HG03439 (cell line): ENCODE results near the gene ALX4.

Experiments used
- ATAC-seq: cut with Tn5 transposase; IDR thresholded peaks from one replicate; pipeline ENCODE4 v1.9.1; 2021; ENCODE audit warnings: mild to moderate bottlenecking, moderate library complexity; ENCODE audit not compliant: unreplicated experiment

The ALX4 gene

GRCh38 chr11:44335919-44336318 is 26.0 kb upstream of the ALX4 start:
- ATAC-seq, result no peak

- no peak for ATAC-seq
Observed at GRCh38 chr11:44335052-44335760, 25.3 kb upstream of the ALX4 start.

GRCh38 chr11:44334356-44335004 is 24.5 kb upstream of the ALX4 start:
- ATAC-seq, result no peak

DNA sequence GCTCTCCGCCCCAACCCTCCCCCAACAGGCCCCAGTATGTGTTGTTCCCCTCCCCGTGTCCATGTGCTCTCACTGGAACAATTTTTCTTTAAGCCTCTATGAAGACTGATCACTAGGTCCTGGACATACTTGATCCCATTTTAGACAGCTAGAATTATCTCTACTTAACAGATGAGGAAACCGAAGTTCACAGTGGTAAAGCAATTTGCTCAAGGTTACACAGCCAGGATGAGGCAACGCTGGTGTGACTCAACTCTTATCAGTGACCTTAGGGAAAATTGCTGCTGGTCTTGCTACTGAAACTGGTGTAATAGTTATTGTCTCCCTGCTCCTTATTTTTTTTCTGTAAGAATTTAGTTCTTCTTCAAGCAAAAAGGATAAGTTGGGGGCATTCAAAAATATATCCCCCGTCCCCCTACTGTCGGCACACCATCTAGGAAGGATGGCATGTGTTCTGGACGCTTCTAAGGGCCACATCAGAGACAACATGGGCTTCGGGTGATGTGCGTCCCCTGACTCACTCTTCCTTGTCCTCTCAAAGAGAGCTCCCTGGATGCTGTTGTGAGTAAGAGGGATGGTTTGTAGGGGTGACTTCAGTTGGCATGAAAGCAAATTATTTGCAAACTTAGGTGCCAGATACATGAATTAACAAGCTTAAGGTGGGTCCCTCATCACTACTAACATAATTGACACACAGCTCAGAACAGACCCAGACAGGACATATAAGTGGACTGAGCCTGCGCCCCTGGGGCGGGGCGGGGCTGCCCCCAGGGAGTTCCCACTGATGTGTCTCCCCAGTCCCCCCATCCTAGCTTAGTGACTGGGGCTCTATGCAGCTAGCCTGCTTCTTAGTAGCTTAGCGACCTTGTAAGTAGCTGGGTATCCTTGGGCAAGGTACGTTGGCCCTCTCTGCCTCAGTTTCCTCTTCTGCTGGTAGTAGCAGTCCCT is 23.6 kb upstream of the ALX4 start:
- no peak for ATAC-seq

- no peak for ATAC-seq
Observed at GRCh38 chr11:44332665-44333064, 22.7 kb upstream of the ALX4 start.

DNA sequence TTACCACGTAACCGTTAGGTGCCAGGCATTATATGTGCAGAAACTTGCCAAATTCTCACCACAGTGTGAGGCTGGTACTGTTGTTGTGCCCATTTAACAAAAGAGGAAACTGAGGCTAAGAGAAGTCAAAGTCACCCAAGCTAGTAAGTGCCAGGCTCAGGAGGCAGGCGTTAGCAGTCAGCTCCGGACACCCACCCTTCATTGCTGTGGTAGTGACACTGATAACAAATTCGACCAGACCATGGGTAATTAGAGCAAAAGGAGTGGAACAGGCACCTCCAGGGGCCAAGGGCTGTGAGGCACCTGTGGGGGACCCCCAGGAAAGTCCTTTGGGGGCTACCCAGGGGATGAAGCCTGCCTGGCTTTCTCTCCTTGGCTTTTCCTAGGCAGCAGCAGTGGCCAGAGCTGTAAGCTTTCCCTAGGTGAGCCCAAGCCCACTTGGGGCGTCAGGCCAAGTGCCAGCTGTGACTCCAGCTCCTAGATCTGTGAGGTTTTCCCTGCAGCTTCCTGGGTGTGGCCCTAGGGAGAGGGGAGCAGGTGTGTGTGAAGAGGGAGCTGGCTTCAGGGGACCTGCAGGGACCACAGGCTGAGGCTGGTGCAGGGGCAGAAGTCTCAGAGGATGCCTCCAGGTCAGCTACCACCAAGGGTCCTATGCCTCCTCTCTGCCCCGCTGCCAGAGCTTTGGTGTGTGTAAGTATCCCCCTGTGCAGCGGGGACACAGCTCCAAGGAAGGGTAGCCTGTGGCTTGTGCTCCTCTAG is 19.7 kb upstream of the ALX4 start:
- ATAC-seq, result no peak

- no peak for ATAC-seq
Observed at GRCh38 chr11:44328138-44328660, 18.3 kb upstream of the ALX4 start.

GRCh38 chr11:44327730-44328129 is 17.8 kb upstream of the ALX4 start:
- ATAC-seq, result no peak

- ATAC-seq, result no peak
Observed at GRCh38 chr11:44326615-44327475, 16.9 kb upstream of the ALX4 start.

GRCh38 chr11:44325698-44326097 is 15.8 kb upstream of the ALX4 start:
- no peak for ATAC-seq

DNA sequence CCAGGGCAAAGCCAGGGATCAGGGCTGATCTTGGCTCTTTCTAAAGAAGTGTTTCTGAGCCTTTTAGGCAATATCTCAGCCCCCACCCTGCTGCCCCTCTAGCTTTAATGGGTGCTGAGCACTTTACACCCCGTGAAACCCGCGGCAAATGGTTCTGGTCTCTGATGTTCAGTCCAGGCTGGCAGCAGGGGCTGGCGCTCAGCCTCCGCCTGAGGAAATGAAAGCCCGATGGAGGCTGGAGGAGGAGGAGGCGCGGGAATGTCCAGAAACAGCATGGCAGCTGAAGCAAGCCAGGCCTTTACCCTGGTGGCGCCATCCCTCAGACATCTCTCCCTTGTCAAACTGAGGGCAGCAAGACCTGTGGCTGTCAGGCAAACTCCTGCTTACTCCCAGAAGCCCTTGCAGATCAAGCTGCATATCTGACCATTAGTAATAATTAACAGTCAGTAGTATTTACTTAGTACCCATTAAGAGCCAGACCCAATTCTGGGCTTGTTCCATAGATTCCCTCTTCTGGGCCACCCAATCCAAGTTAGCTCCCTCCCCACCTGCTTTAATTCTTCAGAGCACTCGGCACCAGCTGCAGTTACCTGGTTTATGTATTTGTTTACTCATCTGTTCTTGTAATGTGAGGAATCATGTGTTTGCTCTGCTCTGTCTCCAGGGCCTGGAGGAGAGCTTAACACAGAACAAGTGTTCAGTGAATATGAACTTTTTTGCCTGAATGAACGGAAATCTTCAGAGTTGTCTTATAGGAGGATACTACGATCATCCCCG is 15.0 kb upstream of the ALX4 start:
- no peak for ATAC-seq

GRCh38 chr11:44324222-44324621 is 14.3 kb upstream of the ALX4 start:
- no peak for ATAC-seq

DNA sequence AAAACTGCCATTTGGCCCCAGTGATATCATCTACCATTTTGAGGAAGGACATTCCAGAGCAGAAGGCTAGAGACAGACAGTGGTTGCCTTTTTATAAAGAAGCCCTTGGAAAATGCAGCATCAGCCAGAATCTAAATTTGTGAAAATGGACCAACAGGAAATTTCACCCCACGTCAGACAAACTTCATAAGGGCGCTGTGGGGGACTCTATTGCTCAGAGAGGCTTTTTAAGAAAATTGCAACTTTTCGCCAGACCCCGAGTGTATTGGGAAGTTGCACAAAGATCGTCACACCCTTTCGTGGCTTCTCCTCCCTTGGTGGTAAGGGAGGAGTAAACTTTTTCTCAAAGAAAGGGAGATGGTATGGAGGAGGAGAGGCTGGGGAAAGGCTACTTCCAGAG is 12.3 kb upstream of the ALX4 start:
- ATAC-seq, result no peak

DNA sequence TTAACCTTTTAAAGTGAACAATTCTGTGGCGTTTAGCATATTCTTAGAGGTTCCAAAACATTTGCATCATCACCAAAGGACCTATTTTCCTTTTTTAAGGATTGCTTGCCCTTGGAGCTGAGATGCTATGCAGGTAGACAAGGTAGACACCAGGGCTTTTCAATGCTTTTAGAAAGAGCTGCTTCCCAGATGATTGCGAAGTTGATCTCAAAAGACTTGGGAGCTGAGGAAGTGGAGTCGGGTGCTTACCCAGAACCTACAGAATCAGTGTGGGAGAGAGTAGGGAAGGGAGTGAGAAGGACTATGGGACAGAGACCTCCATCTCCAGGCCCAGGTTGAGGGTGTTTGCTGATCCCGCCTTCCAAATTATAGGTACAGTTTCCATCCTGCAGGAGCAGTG is 11.1 kb upstream of the ALX4 start:
- no peak for ATAC-seq

- ATAC-seq, result no peak
Observed at GRCh38 chr11:44320289-44320973, 10.5 kb upstream of the ALX4 start.

DNA sequence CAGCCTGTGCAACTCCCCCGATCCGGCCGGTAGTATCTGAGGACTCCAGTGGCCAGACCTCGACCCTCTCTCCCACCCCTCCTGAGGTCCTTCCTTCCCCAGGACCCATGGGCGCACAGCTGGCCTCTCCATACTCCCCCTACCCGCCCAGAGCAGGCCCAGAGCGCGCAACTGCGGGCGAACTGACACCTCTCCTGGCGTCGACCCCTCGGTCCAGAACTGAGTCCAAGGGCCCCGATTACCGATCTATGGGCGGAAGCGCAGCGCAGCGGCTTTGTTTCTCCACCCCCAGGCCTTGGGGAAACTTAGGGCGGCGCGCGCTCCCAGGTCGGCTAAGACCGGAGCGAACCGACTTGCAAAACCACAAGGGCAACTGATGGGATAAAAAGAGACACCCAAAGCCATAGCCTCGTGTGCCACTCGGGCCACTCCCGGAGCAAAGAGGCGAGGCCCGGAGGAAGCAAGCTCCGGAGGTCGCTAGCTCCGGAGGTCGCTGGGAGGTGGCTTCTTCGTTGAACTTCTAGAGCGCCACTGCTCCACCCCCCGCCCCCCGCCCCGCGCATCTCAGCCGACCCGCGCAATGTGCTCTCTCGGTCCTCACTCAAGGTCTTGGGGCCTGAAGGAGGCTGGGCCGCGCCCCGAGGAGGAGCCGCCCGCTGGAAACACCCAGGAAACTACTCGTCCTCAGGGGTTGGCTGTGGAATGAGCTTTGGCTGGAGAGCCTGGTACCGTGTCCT is 9.8 kb upstream of the ALX4 start:
- no peak for ATAC-seq

DNA sequence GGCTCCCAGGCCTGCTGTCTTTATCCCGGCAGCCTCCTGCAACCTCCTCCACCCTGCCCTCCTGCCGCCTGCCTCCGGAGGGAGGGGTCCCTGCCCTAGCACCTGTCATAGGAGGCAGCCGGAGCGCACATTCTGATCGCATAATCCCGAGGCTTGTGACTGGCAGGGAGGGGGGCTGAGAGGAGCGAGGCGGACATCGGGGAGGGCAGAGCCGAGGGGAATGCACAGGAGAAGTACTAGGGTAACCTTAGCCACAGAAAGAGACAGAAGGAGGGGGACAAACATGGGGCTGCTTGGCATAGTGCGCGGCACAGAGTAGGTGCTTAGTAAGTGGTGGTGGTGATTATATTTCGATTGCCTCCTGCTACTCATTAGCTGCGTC is 9.2 kb upstream of the ALX4 start:
- no peak for ATAC-seq

DNA sequence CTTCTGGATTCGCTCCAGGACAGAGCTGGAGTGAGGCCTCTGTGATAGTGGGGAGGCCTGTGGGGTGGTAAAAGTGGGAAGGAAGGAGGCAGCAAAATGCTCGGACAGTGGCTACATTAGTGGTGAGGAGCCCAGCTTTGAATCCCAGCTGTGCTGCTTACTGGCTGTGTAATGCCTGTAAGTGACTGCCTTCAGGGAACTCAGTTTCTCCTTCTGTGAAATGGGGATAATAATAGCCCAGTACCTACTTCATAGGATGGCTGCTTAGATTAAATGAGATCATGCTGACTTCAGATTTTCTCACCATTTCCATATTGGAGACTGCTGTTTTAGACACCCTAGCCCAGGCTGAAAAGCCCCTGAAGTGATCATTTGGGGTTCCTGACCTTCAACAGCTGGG is 8.4 kb upstream of the ALX4 start:
- ATAC-seq, result no peak
